Ureter (tissue), 1 donor: ENCODE results near the gene PKHD1. TPM values are rescaled to one million over a fixed set of nuclear protein-coding genes. Genes with fewer than 3 reads are reported as not detected.

ENCODE experiments used
- DNase-seq: peaks from one replicate; pipeline ENCODE4 v3.0.0-alpha.2; 2020; ENCODE audit warnings: low spot score
- total RNA-seq: library from RNA; stranded (reverse); gene quantifications from one replicate; pipeline ENCODE4 v1.2.4, GENCODE V29; 2023
- donor health status: DM: yes; HTN: yes; CAD: no.

The PKHD1 gene
- total RNA-seq, 1 donor from 2014 or later: 13.3 TPM

- DNase-seq: no peak
These were observed 41.9 kb downstream of the PKHD1 start for GRCh38 chr6:52045481-52045880.

- no peak for DNase-seq
These were observed 42.4 kb downstream of the PKHD1 start for GRCh38 chr6:52045033-52045432.

GRCh38 chr6:52042141-52042885, 45.1 kb downstream of the PKHD1 start:
- no peak for DNase-seq

GRCh38 chr6:52041134-52041533, 46.3 kb downstream of the PKHD1 start:
- no peak for DNase-seq

GRCh38 chr6:52027699-52028098, 59.7 kb downstream of the PKHD1 start:
- DNase-seq: no peak

GRCh38 chr6:52024451-52025068, 62.9 kb downstream of the PKHD1 start:
- DNase-seq: no peak

- DNase-seq: no peak
These were observed 64.7 kb downstream of the PKHD1 start for GRCh38 chr6:52022675-52023074.

- DNase-seq: no peak
These were observed 66.4 kb downstream of the PKHD1 start for GRCh38 chr6:52020945-52021570.

GRCh38 chr6:52019881-52020280, 67.5 kb downstream of the PKHD1 start:
- DNase-seq: no peak

GRCh38 chr6:52019092-52019491, 68.3 kb downstream of the PKHD1 start:
- DNase-seq: no peak

GRCh38 chr6:52016915-52017748, 70.3 kb downstream of the PKHD1 start:
- no peak for DNase-seq

GRCh38 chr6:52015953-52016352, 71.5 kb downstream of the PKHD1 start:
- DNase-seq: no peak

GRCh38 chr6:52014391-52014790, 73.0 kb downstream of the PKHD1 start:
- DNase-seq: no peak

- DNase-seq: no peak
These were observed 74.4 kb downstream of the PKHD1 start for GRCh38 chr6:52013035-52013434.

GRCh38 chr6:52012582-52012981, 74.8 kb downstream of the PKHD1 start:
- DNase-seq: no peak

- DNase-seq: no peak
These were observed 76.6 kb downstream of the PKHD1 start for GRCh38 chr6:52010806-52011205.

- DNase-seq: no peak
These were observed 77.3 kb downstream of the PKHD1 start for GRCh38 chr6:52010145-52010544.

GRCh38 chr6:52009466-52010140, 77.8 kb downstream of the PKHD1 start:
- no peak for DNase-seq

GRCh38 chr6:52000064-52000463, 87.3 kb downstream of the PKHD1 start:
- no peak for DNase-seq

- no peak for DNase-seq
These were observed 91.0 kb downstream of the PKHD1 start for GRCh38 chr6:51996296-51996947.

GRCh38 chr6:51995214-51995755, 92.1 kb downstream of the PKHD1 start:
- no peak for DNase-seq
